Stimulated activated CD8-positive, alpha-beta memory T cell treated with anti-CD3 and anti-CD28 coated beads, Interleukin-12 subunit alpha, Interleukin-12 subunit beta, amount 100 ng/mL, for 24 hours (primary cell): ENCODE results near the gene DNAI4.

Source experiments
- DNase-seq: peaks from one replicate; pipeline ENCODE4 v3.0.0-alpha.2; 2020; ENCODE audit errors: extremely low read depth

Gene DNAI4

GRCh38 chr1:66767626-66768025, 157.0 kb downstream of the DNAI4 start:
- no peak for DNase-seq

GRCh38 chr1:66764994-66765578, 159.6 kb downstream of the DNAI4 start:
- DNase-seq: no peak
